Measurements from ENCODE around the gene MEIOSIN.

Gene MEIOSIN

GRCh38 chr19:45766296-45766868 lies 33.1 kb downstream of the MEIOSIN start:
- peaks cover 11% of the 10 kb centered on the region for H3K4me1 Mint-ChIP-seq (ENCODE audit: low read depth)

GRCh38 chr19:45766869-45767346 lies 33.7 kb downstream of the MEIOSIN start:
- peaks cover 11% of the 10 kb centered on the region for H3K4me1 Mint-ChIP-seq (ENCODE audit: low read depth)
- no peaks in the 10 kb centered on the region for H3K9me3 Mint-ChIP-seq
- peaks cover 13% of the 10 kb centered on the region for H3K27me3 Mint-ChIP-seq (ENCODE audit: low read depth)
- peak overlapping the region; percentile 40 for H3K4me3 Mint-ChIP-seq
- H3K27ac Mint-ChIP-seq: no peak overlapping the region
- no peaks in the 10 kb centered on the region for H3K36me3 Mint-ChIP-seq (ENCODE audit: low read depth)

More at GRCh38 chr19:45766296-45766868, 33.1 kb downstream of the MEIOSIN start:
- Mint-ChIP-seq H3K4me3 (no peak overlapping the region), H3K27ac (no peak overlapping the region), H3K36me3 (ENCODE audit: low read depth) (no peaks in the 10 kb centered on the region), H3K27me3 (ENCODE audit: low read depth) (peaks cover 13% of the 10 kb centered on the region), H3K9me3 (no peaks in the 10 kb centered on the region)

- Mint-ChIP-seq H3K4me1 (ENCODE audit: low read depth) (peaks cover 11% of the 10 kb centered on the region), H3K4me3 (peak overlapping the region; percentile 40), H3K9me3 (no peaks in the 10 kb centered on the region), H3K27ac (no peak overlapping the region), H3K27me3 (ENCODE audit: low read depth) (peaks cover 18% of the 10 kb centered on the region), H3K36me3 (ENCODE audit: low read depth) (no peaks in the 10 kb centered on the region)
Measured at GRCh38 chr19:45767410-45767880, 34.2 kb downstream of the MEIOSIN start.

GRCh38 chr19:45767881-45768654 lies 34.8 kb downstream of the MEIOSIN start:
- H3K27me3 Mint-ChIP-seq (ENCODE audit: low read depth): peaks cover 18% of the 10 kb centered on the region
- H3K27ac Mint-ChIP-seq: no peak overlapping the region
- H3K9me3 Mint-ChIP-seq: no peaks in the 10 kb centered on the region
- H3K36me3 Mint-ChIP-seq (ENCODE audit: low read depth): no peaks in the 10 kb centered on the region
- peak overlapping the region; percentile 64 for H3K4me3 Mint-ChIP-seq
- H3K4me1 Mint-ChIP-seq (ENCODE audit: low read depth): peaks cover 11% of the 10 kb centered on the region

GRCh38 chr19:45768655-45768983 lies 35.4 kb downstream of the MEIOSIN start:
- peaks cover 18% of the 10 kb centered on the region for H3K27me3 Mint-ChIP-seq (ENCODE audit: low read depth)
- peak overlapping the region; percentile 86 for H3K4me3 Mint-ChIP-seq
- no peaks in the 10 kb centered on the region for H3K9me3 Mint-ChIP-seq
- H3K4me1 Mint-ChIP-seq (ENCODE audit: low read depth): peaks cover 11% of the 10 kb centered on the region
- H3K27ac Mint-ChIP-seq: peak overlapping the region; percentile 79
- H3K36me3 Mint-ChIP-seq (ENCODE audit: low read depth): no peaks in the 10 kb centered on the region

GRCh38 chr19:45768984-45769782 lies 35.9 kb downstream of the MEIOSIN start, which contains the start of gene SIX5:
TSS of gene SIX5 (minus strand) at chr19:45769252. CDS start at chr19:45768844, 408 bp downstream.
- Mint-ChIP-seq H3K9me3 (no peaks in the 10 kb centered on the region), H3K36me3 (ENCODE audit: low read depth) (no peaks in the 10 kb centered on the region), H3K4me3 (peak within 1 kb of the TSS; percentile 86), H3K27me3 (ENCODE audit: low read depth) (peaks cover 18% of the 10 kb centered on the region), H3K4me1 (ENCODE audit: low read depth) (peaks cover 11% of the 10 kb centered on the region), H3K27ac (peak within 1 kb of the TSS; percentile 85)

GRCh38 chr19:45769821-45770191 lies 36.6 kb downstream of the MEIOSIN start:
- Mint-ChIP-seq H3K4me3 (peak overlapping the region; percentile 86), H3K27ac (peak overlapping the region; percentile 85), H3K36me3 (ENCODE audit: low read depth) (no peaks in the 10 kb centered on the region), H3K4me1 (ENCODE audit: low read depth) (peaks cover 11% of the 10 kb centered on the region), H3K9me3 (no peaks in the 10 kb centered on the region), H3K27me3 (ENCODE audit: low read depth) (peaks cover 18% of the 10 kb centered on the region)

GRCh38 chr19:45770192-45771101 lies 37.2 kb downstream of the MEIOSIN start:
- Mint-ChIP-seq H3K9me3 (no peaks in the 10 kb centered on the region), H3K4me3 (peak overlapping the region; percentile 86), H3K36me3 (ENCODE audit: low read depth) (no peaks in the 10 kb centered on the region), H3K27ac (peak overlapping the region; percentile 85), H3K4me1 (ENCODE audit: low read depth) (peaks cover 11% of the 10 kb centered on the region), H3K27me3 (ENCODE audit: low read depth) (peaks cover 18% of the 10 kb centered on the region)

- H3K27ac Mint-ChIP-seq: no peak overlapping the region
- peaks cover 15% of the 10 kb centered on the region for H3K27me3 Mint-ChIP-seq (ENCODE audit: low read depth)
- no peaks in the 10 kb centered on the region for H3K9me3 Mint-ChIP-seq
- H3K4me3 Mint-ChIP-seq: peak overlapping the region; percentile 4
- no peaks in the 10 kb centered on the region for H3K36me3 Mint-ChIP-seq (ENCODE audit: low read depth)
- H3K4me1 Mint-ChIP-seq (ENCODE audit: low read depth): peaks cover 11% of the 10 kb centered on the region
Measured at GRCh38 chr19:45771311-45771933, 38.2 kb downstream of the MEIOSIN start.

GRCh38 chr19:45772130-45772840 lies 39.0 kb downstream of the MEIOSIN start:
- H3K9me3 Mint-ChIP-seq: no peaks in the 10 kb centered on the region
- H3K4me3 Mint-ChIP-seq: no peak overlapping the region
- peaks cover 11% of the 10 kb centered on the region for H3K4me1 Mint-ChIP-seq (ENCODE audit: low read depth)
- peaks cover 5% of the 10 kb centered on the region for H3K36me3 Mint-ChIP-seq (ENCODE audit: low read depth)
- H3K27me3 Mint-ChIP-seq (ENCODE audit: low read depth): peaks cover 12% of the 10 kb centered on the region
- no peak overlapping the region for H3K27ac Mint-ChIP-seq

GRCh38 chr19:45772912-45773311 lies 39.7 kb downstream of the MEIOSIN start:
- no peak overlapping the region for H3K4me3 Mint-ChIP-seq
- no peak overlapping the region for H3K27ac Mint-ChIP-seq
- no peaks in the 10 kb centered on the region for H3K9me3 Mint-ChIP-seq
- H3K4me1 Mint-ChIP-seq (ENCODE audit: low read depth): peaks cover 11% of the 10 kb centered on the region
- H3K27me3 Mint-ChIP-seq (ENCODE audit: low read depth): peaks cover 9% of the 10 kb centered on the region
- peaks cover 6% of the 10 kb centered on the region for H3K36me3 Mint-ChIP-seq (ENCODE audit: low read depth)

GRCh38 chr19:45773384-45773783 lies 40.1 kb downstream of the MEIOSIN start:
- H3K9me3 Mint-ChIP-seq: no peaks in the 10 kb centered on the region
- H3K27me3 Mint-ChIP-seq (ENCODE audit: low read depth): peaks cover 9% of the 10 kb centered on the region
- no peak overlapping the region for H3K27ac Mint-ChIP-seq
- H3K4me1 Mint-ChIP-seq (ENCODE audit: low read depth): peaks cover 12% of the 10 kb centered on the region
- H3K4me3 Mint-ChIP-seq: no peak overlapping the region
- peaks cover 7% of the 10 kb centered on the region for H3K36me3 Mint-ChIP-seq (ENCODE audit: low read depth)

GRCh38 chr19:45774765-45775164 lies 41.5 kb downstream of the MEIOSIN start:
- Mint-ChIP-seq H3K27me3 (ENCODE audit: low read depth) (peaks cover 14% of the 10 kb centered on the region), H3K27ac (no peak overlapping the region), H3K4me1 (ENCODE audit: low read depth) (peaks cover 19% of the 10 kb centered on the region), H3K4me3 (no peak overlapping the region), H3K9me3 (no peaks in the 10 kb centered on the region), H3K36me3 (ENCODE audit: low read depth) (peaks cover 10% of the 10 kb centered on the region)
